Activated CD8-positive, alpha-beta T cell treated with anti-CD3 and anti-CD28 coated beads, Interleukin-2, amount 10 ng/mL, durations not matched to agents 7 days and 5 days (primary cell): ENCODE data around the gene ARHGEF2. TPM values are rescaled to one million over a fixed set of nuclear protein-coding genes. Genes with fewer than 3 reads are reported as not detected.

ENCODE experiments used
- ATAC-seq: fragments of 150-1000 bp; cut with Tn5 transposase; one replicate; pipeline ENCODE4 v1.10.0; 2021; ENCODE audit warnings: moderate library complexity
- CTCF ChIA-PET: fragments of 350-600 bp; sonication (Branson Sonifier 250); formaldehyde crosslinking; loops from one replicate; lab custom pipeline; 2021; ENCODE audit warnings: antibody characterized with exemption; lab: Charles Lee
- POLR2A ChIA-PET: fragments of 350-600 bp; sonication (Branson Sonifier 250); formaldehyde crosslinking; loops from one replicate; lab custom pipeline; 2021; ENCODE audit warnings: antibody characterized with exemption; lab: Charles Lee
- DNase-seq: peaks from one replicate; pipeline ENCODE4 v3.0.0-alpha.2; 2020
- H3K27ac Mint-ChIP-seq: one replicate; pipeline ENCODE4 v1.8.0; 2021; ENCODE audit warnings: mild to moderate bottlenecking, mixed read lengths
- H3K27me3 Mint-ChIP-seq: one replicate; pipeline ENCODE4 v1.8.0; 2021; ENCODE audit warnings: low read depth, mixed read lengths
- H3K36me3 Mint-ChIP-seq: one replicate; pipeline ENCODE4 v1.8.0; 2021; ENCODE audit warnings: low read depth, mixed read lengths
- H3K4me1 Mint-ChIP-seq: one replicate; pipeline ENCODE4 v1.8.0; 2021; ENCODE audit warnings: low read depth, mixed read lengths
- H3K4me3 Mint-ChIP-seq: one replicate; pipeline ENCODE4 v1.8.0; 2021; ENCODE audit warnings: mild to moderate bottlenecking, mixed read lengths
- H3K9me3 Mint-ChIP-seq: one replicate; pipeline ENCODE4 v1.8.0; 2022; ENCODE audit warnings: mixed read lengths; ENCODE audit not compliant: insufficient read depth
- total RNA-seq, 2 experiments: library from RNA; stranded (reverse); gene quantifications; one replicate each; pipeline ENCODE4 v1.2.3, GENCODE V29; 2021

Gene ARHGEF2
- total RNA-seq, 2 experiments from 2014 or later, result 142 to 147 TPM

DNA sequence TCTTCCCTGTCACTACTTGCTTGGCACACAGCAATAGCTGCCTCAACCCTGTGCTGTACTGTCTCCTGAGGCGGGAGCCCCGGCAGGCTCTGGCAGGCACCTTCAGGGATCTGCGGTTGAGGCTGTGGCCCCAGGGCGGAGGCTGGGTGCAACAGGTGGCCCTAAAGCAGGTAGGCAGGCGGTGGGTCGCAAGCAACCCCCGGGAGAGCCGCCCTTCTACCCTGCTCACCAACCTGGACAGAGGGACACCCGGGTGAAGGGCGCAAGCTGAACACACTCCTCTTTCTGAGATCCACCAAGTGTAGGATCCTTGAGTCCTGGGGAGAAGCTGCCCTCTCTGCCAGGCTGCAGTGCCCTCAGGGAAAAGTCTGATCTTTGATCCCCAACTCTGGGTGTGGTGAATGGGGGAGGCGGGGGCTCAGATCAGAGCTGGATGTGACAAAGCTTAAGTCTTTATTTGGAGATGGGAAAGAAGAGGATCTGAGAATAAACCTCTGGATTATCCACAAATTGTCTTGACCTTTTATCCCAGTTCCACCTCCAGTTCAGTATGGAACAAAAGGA lies 35.7 kb downstream of the ARHGEF2 start:
- DNase-seq (no peak), ATAC-seq (no peak)
- ChIA-PET POLR2A (interaction anchor here (4.4 to 5.2 kb wide), 2 partner anchors 9 to 34 kb away, joined by 39 to 45 read pairs; partner anchors contain the start of genes ARHGEF2 and KHDC4), CTCF (interaction anchor here (1.5 to 5.0 kb wide), 2 partner anchors 33 to 47 kb away, joined by 7 to 44 read pairs; no protein-coding TSS in a partner anchor)
- Mint-ChIP-seq H3K9me3 (no peaks in the 10 kb centered on the region), H3K4me3 (no peak overlapping the region), H3K36me3 (peaks cover 20% of the 10 kb centered on the region), H3K4me1 (peaks cover 75% of the 10 kb centered on the region), H3K27me3 (no peaks in the 10 kb centered on the region), H3K27ac (peak overlapping the region; percentile 77)

DNA sequence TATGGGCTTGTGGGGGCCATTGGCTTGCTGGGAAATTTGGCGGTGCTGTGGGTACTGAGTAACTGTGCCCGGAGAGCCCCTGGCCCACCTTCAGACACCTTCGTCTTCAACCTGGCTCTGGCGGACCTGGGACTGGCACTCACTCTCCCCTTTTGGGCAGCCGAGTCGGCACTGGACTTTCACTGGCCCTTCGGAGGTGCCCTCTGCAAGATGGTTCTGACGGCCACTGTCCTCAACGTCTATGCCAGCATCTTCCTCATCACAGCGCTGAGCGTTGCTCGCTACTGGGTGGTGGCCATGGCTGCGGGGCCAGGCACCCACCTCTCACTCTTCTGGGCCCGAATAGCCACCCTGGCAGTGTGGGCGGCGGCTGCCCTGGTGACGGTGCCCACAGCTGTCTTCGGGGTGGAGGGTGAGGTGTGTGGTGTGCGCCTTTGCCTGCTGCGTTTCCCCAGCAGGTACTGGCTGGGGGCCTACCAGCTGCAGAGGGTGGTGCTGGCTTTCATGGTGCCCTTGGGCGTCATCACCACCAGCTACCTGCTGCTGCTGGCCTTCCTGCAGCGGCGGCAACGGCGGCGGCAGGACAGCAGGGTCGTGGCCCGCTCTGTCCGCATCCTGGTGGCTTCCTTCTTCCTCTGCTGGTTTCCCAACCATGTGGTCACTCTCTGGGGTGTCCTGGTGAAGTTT lies 36.4 kb downstream of the ARHGEF2 start:
- H3K27me3 Mint-ChIP-seq, result no peaks in the 10 kb centered on the region
- H3K9me3 Mint-ChIP-seq, result no peaks in the 10 kb centered on the region
- ATAC-seq (no peak), DNase-seq (no peak)
- POLR2A ChIA-PET, result interaction anchor here (5.2 kb wide), 1 partner anchor 34 kb away, joined by 45 read pairs; the partner anchor contains the start of gene ARHGEF2
- peak overlapping the region; percentile 94 for H3K27ac Mint-ChIP-seq
- H3K4me3 Mint-ChIP-seq, result no peak overlapping the region
- CTCF ChIA-PET, result interaction anchor here (1.5 to 5.7 kb wide), 3 partner anchors 34 to 48 kb away, joined by 7 to 144 read pairs (median 44); no protein-coding TSS in a partner anchor
- peaks cover 16% of the 10 kb centered on the region for H3K36me3 Mint-ChIP-seq
- H3K4me1 Mint-ChIP-seq, result peaks cover 70% of the 10 kb centered on the region

GRCh38 chr1:155940993-155941844 lies 37.1 kb downstream of the ARHGEF2 start, which contains the start of gene RXFP4:
Gene RXFP4, plus strand, starts transcription at chr1:155941638. Its CDS starts 72 bp downstream, at chr1:155941710.
- H3K4me3 Mint-ChIP-seq, result peak within 1 kb of the TSS; percentile 47
- peak; percentile 9 for ATAC-seq
- peaks cover 8% of the 10 kb centered on the region for H3K36me3 Mint-ChIP-seq

GRCh38 chr1:155940482-155940992 lies 37.8 kb downstream of the ARHGEF2 start:
- peaks cover 59% of the 10 kb centered on the region for H3K4me1 Mint-ChIP-seq
- peaks cover 4% of the 10 kb centered on the region for H3K36me3 Mint-ChIP-seq
- ChIA-PET CTCF (interaction anchor here (1.1 to 5.7 kb wide), 5 partner anchors 14 to 126 kb away, joined by 3 to 144 read pairs (median 11); partner anchors contain the start of gene ARHGEF2), POLR2A (interaction anchor here (0.7 to 2.4 kb wide), 3 partner anchors 38 to 109 kb away, joined by 7 to 13 read pairs (median 8); partner anchors contain the start of gene ARHGEF2)
- no peaks in the 10 kb centered on the region for H3K27me3 Mint-ChIP-seq
- peak overlapping the region; percentile 94 for H3K27ac Mint-ChIP-seq
- ATAC-seq (peak; percentile 16), DNase-seq (no peak)
- peak overlapping the region; percentile 47 for H3K4me3 Mint-ChIP-seq
- H3K9me3 Mint-ChIP-seq, result no peaks in the 10 kb centered on the region

More at GRCh38 chr1:155940993-155941844, 37.1 kb downstream of the ARHGEF2 start, which contains the start of gene RXFP4:
- peak within 1 kb of the TSS; percentile 94 for H3K27ac Mint-ChIP-seq
- H3K4me1 Mint-ChIP-seq, result peaks cover 62% of the 10 kb centered on the region
- H3K27me3 Mint-ChIP-seq, result no peaks in the 10 kb centered on the region
- H3K9me3 Mint-ChIP-seq, result no peaks in the 10 kb centered on the region
- POLR2A ChIA-PET, result interaction anchor here (1.8 to 5.2 kb wide), 3 partner anchors 35 to 48 kb away, joined by 8 to 45 read pairs (median 13); partner anchors contain the start of gene ARHGEF2
- no peak for DNase-seq
- CTCF ChIA-PET, result interaction anchor here (1.3 to 5.7 kb wide), 4 partner anchors 13 to 125 kb away, joined by 4 to 144 read pairs (median 62); partner anchors contain the start of gene ARHGEF2

DNA sequence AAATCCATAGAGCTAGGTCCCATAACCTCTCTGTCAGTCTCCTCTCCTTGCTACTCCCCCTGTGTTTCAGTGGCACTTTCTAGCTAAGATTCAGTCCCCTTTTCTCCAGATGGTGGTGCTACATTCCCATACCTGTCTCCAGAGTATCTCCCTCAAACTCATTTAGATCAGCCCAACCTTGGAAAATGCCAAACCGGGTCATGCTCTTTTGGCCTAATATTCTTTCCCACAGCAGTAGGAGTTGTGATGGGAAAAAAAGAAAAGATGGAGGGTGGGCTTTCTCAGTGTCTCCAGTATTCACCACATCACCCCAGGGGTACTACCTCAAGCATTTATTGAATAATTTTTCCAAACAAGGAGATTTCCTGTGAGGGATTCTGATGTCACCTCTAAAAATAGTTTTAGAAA lies 40.1 kb downstream of the ARHGEF2 start:
- DNase-seq, result peak; percentile 63
- ChIA-PET POLR2A (interaction anchor here (0.6 to 2.2 kb wide), 8 partner anchors 8 to 79 kb away, joined by 3 to 9 read pairs (median 4); partner anchors contain the start of genes ARHGEF2 and SYT11), CTCF (interaction anchor here (0.6 to 5.7 kb wide), 26 partner anchors 8 to 185 kb away, joined by 3 to 144 read pairs (median 5); partner anchors contain the start of genes ARHGEF2 and SSR2)
- peaks cover 43% of the 10 kb centered on the region for H3K4me1 Mint-ChIP-seq
- H3K27me3 Mint-ChIP-seq, result no peaks in the 10 kb centered on the region
- H3K27ac Mint-ChIP-seq, result no peak overlapping the region
- ATAC-seq, result peak; percentile 15
- peaks cover 3% of the 10 kb centered on the region for H3K36me3 Mint-ChIP-seq
- H3K9me3 Mint-ChIP-seq, result no peaks in the 10 kb centered on the region
- no peak overlapping the region for H3K4me3 Mint-ChIP-seq

DNA sequence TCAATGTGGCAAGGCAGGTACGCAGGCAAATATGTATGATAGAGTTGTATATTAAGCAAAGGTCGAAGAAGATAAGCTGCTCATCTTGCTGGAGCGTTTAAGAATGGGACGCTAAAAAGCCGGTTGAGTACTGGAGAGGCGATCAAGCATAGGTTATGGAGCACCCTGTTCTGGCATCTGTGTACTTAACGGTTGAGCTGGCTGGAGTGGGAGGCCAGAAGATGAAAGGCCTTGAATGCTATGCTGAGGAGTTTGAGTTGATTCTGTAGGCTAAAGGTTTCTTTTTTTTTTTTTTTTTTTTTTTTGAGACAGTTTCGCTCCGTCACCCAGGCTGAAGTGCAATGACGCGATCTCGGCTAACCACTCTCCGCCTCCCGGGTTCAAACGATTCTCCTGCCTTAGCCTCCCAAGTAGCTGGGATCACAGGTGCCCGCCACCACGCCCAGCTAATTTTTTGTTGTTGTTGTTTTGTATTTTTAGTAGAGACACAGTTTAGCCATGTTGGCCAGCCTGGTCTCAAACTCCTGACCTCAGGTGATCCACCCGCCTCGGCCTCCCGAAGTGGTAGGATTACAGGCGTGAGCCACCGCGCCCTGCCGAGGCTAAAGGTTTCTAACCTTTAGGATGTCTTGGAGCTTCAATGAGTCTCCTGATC lies 43.3 kb downstream of the ARHGEF2 start:
- Mint-ChIP-seq H3K27me3 (no peaks in the 10 kb centered on the region), H3K36me3 (peaks cover 29% of the 10 kb centered on the region), H3K27ac (no peak overlapping the region), H3K9me3 (no peaks in the 10 kb centered on the region), H3K4me3 (no peak overlapping the region), H3K4me1 (peaks cover 46% of the 10 kb centered on the region)
- DNase-seq (no peak), ATAC-seq (no peak)
- CTCF ChIA-PET, result interaction anchor here (0.8 to 4.9 kb wide), 10 partner anchors 9 to 131 kb away, joined by 3 to 96 read pairs (median 14); partner anchors contain the start of genes ARHGEF2, SSR2 and UBQLN4
- POLR2A ChIA-PET, result interaction anchor here (0.6 to 4.2 kb wide), 11 partner anchors 9 to 89 kb away, joined by 3 to 39 read pairs (median 8); partner anchors contain the start of gene ARHGEF2

DNA sequence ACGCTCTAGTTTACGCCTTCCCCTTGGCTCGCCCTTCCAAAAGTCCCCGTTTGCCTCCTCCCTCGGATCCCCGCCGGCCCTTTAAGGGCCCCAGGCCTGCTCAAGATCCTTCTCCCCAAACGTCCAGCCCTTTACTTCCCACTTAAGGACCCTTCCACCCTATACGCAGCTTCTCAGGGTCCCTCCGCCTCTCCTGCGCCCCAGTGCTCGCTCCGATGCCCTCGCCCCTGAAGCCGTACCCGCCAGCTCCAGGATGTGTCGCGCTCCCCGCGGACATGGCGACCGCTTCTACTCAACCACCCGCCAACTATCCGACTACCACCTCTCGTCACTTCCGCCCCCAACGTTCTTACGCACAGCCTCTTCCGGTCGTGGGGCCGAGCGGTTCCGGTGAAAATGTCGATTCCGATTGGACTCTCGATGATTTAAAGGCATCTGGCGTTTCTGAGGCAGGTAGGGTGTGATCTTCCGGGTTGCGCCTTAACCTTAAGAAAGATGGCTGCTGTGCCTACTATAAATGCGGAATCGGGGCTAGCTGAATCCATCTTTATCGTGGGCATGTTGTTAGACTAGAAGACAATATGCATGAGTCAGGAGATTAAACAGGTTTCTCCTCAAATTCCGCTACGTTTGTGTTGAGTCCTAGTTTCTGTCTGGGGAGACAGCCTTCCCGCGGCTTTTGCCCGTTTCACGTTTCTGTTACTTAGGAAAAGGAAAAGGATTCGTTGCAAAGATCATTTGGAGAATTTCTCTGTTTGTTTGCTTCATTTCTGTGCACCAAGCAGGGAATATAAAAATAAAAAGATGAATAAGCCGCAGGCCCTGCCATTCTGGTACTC lies 44.0 kb downstream of the ARHGEF2 start, which contains the start of gene KHDC4:
KHDC4 (minus strand) TSS at position 317 of the 839 bp plus-strand sequence; CDS start at position 277, 40 bp downstream.
- ChIA-PET POLR2A (interaction anchor here (0.6 to 4.2 kb wide), 22 partner anchors 10 to 132 kb away, joined by 3 to 39 read pairs (median 4); partner anchors contain the start of gene ARHGEF2), CTCF (interaction anchor here (0.8 to 4.9 kb wide), 15 partner anchors 8 to 194 kb away, joined by 3 to 96 read pairs (median 4); partner anchors contain the start of genes ARHGEF2, SSR2 and UBQLN4)
- Mint-ChIP-seq H3K27ac (no peak within 1 kb of the TSS), H3K4me3 (no peak within 1 kb of the TSS), H3K4me1 (peaks cover 44% of the 10 kb centered on the region), H3K9me3 (no peaks in the 10 kb centered on the region), H3K27me3 (no peaks in the 10 kb centered on the region), H3K36me3 (peaks cover 34% of the 10 kb centered on the region)
- DNase-seq, result peak; percentile 98
- peak; percentile 94 for ATAC-seq

GRCh38 chr1:155933591-155934096 lies 44.7 kb downstream of the ARHGEF2 start:
- ChIA-PET POLR2A (interaction anchor here (0.6 to 4.2 kb wide), 18 partner anchors 11 to 133 kb away, joined by 3 to 39 read pairs (median 4); partner anchors contain the start of gene ARHGEF2), CTCF (interaction anchor here (0.8 to 4.9 kb wide), 11 partner anchors 12 to 195 kb away, joined by 3 to 96 read pairs (median 11); partner anchors contain the start of gene ARHGEF2)
- Mint-ChIP-seq H3K27me3 (no peaks in the 10 kb centered on the region), H3K9me3 (no peaks in the 10 kb centered on the region), H3K4me1 (peaks cover 48% of the 10 kb centered on the region), H3K4me3 (no peak overlapping the region), H3K36me3 (peaks cover 38% of the 10 kb centered on the region), H3K27ac (no peak overlapping the region)
- no peak for DNase-seq
- no peak for ATAC-seq

DNA sequence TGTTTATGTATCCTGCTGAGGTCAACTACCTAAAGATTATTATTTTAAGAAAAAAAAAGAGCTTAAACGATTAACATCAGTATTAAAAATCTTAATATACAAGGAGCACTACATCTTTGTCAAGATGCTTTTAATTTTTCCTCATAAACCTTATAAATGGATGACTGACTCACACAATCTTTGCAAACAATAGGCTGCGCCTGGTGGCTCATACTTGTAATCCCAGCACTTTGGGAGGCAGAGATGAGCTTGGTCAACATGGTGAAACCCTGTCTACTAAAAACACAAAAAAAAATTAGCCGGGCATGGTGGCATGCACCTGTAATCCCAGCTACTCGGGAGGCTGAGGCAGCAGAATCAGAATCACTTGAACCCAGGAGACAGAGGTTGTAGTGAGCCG lies 45.9 kb downstream of the ARHGEF2 start:
- Mint-ChIP-seq H3K9me3 (no peaks in the 10 kb centered on the region), H3K27ac (peak overlapping the region; percentile 60), H3K36me3 (peaks cover 47% of the 10 kb centered on the region), H3K27me3 (no peaks in the 10 kb centered on the region), H3K4me3 (no peak overlapping the region), H3K4me1 (peaks cover 41% of the 10 kb centered on the region)
- ChIA-PET POLR2A (interaction anchor here (0.9 to 4.2 kb wide), 4 partner anchors 12 to 280 kb away, joined by 3 to 39 read pairs (median 10); partner anchors contain the start of genes PMF1 and SYT11), CTCF (interaction anchor here (1.2 to 4.9 kb wide), 7 partner anchors 9 to 134 kb away, joined by 3 to 96 read pairs (median 16); partner anchors contain the start of gene ARHGEF2)
- DNase-seq, result no peak
- ATAC-seq, result no peak
